CD4-positive, alpha-beta T cell (primary cell): Measurements from ENCODE around the gene DHRS1. TPM values are rescaled to one million over a fixed set of nuclear protein-coding genes. Genes with fewer than 3 reads are reported as not detected.

Experiments used
- ATAC-seq: fragments of 200-7000 bp; cut with Tn5 transposase; one replicate; pipeline ENCODE4 v1.10.0; 2022; ENCODE audit warnings: mild to moderate bottlenecking; ENCODE audit not compliant: poor library complexity
- CTCF ChIA-PET: fragments of 350-600 bp; sonication (Branson Sonifier 250); formaldehyde crosslinking; loops from one replicate; lab custom pipeline; 2021; ENCODE audit warnings: antibody characterized with exemption, inconsistent platforms; lab: Charles Lee
- POLR2A ChIA-PET: fragments of 350-600 bp; sonication (Branson Sonifier 250); formaldehyde crosslinking; loops from one replicate; lab custom pipeline; 2021; ENCODE audit warnings: antibody characterized with exemption, inconsistent platforms; lab: Charles Lee
- DNase-seq, 14 experiments: peaks; one replicate each; pipeline ENCODE4 v3.0.0-alpha.2; 2013 to 2020; ENCODE audit warnings: mixed read lengths in 2 of 14
- H3K27ac ChIP-seq, 2 donors: one replicate each; pipeline versions ENCODE4 v1.5.1 to v1.7.0; 2013; ENCODE audit warnings: low read length in 2 of 2, low read depth in 1 of 2, mild to moderate bottlenecking in 1 of 2
- H3K27me3 ChIP-seq, 2 experiments: 1 replicate in 1 of 2; 2 replicates in 1 of 2; pipeline versions ENCODE4 v1.6.1 to v1.7.0; 2013; ENCODE audit warnings: low read length in 2 of 2, control low read depth in 1 of 2, mild to moderate bottlenecking in 1 of 2, moderate library complexity in 1 of 2; ENCODE audit not compliant: insufficient read depth in 2 of 2, control insufficient read depth in 1 of 2
- H3K36me3 ChIP-seq: one replicate; pipeline ENCODE4 v1.6.1; 2013; ENCODE audit warnings: low read length, control low read depth; ENCODE audit not compliant: insufficient read depth
- H3K4me1 ChIP-seq: one replicate; pipeline ENCODE4 v1.6.1; 2013; ENCODE audit warnings: low read length, control low read depth; ENCODE audit not compliant: insufficient read depth
- H3K4me3 ChIP-seq: one replicate; pipeline ENCODE4 v1.5.1; 2013; ENCODE audit warnings: mild to moderate bottlenecking, low read length, moderate library complexity
- H3K9me3 ChIP-seq, 2 experiments: 1 replicate in 1 of 2; 2 replicates in 1 of 2; pipeline versions ENCODE4 v1.6.1 to v1.7.0; 2013; ENCODE audit warnings: low read length in 2 of 2, mild to moderate bottlenecking in 2 of 2, control low read depth in 1 of 2, moderate library complexity in 1 of 2; ENCODE audit not compliant: control insufficient read depth in 1 of 2, insufficient read depth in 1 of 2
- H3K27ac Mint-ChIP-seq: one replicate; pipeline ENCODE4 v1.8.0; 2020; ENCODE audit warnings: mixed read lengths
- H3K27me3 Mint-ChIP-seq: one replicate; pipeline ENCODE4 v1.8.0; 2021; ENCODE audit warnings: mixed read lengths
- H3K36me3 Mint-ChIP-seq: one replicate; pipeline ENCODE4 v1.8.0; 2021; ENCODE audit warnings: low read depth, mixed read lengths
- H3K4me1 Mint-ChIP-seq: one replicate; pipeline ENCODE4 v1.8.0; 2021; ENCODE audit warnings: low read depth, mixed read lengths
- H3K4me3 Mint-ChIP-seq: one replicate; pipeline ENCODE4 v1.8.0; 2020; ENCODE audit warnings: mild to moderate bottlenecking, mixed read lengths
- H3K9me3 Mint-ChIP-seq: one replicate; pipeline ENCODE4 v1.8.0; 2020; ENCODE audit warnings: mixed read lengths
- intact Hi-C, 2 experiments: fragments of 100-400 bp; cut with DNase I in 1 of 2; cut with micrococcal nuclease in 1 of 2; formaldehyde crosslinking; loops; one replicate each; pipeline versions ENCODE4 v1.15.1 to v1.9.0; 2023 to 2025; cut with DNase I, micrococcal nuclease
- total RNA-seq, 174 experiments: library from RNA in 2 of 174; stranded (reverse) in 2 of 174; gene quantifications; one replicate each; pipeline ENCODE4 v1.2.3 and lab custom pipeline; 2021 to 2026
- TF ChIP-seq, protein P1 (sequence below): fragments of 200-600 bp; IDR thresholded peaks from one replicate; pipeline ENCODE4 v1.8.0; 2022; ENCODE audit warnings: antibody characterized with exemption, mild to moderate bottlenecking

The DHRS1 gene
- total RNA-seq, 2 experiments from 2014 or later, result 21.5 to 23.5 TPM

GRCh38 chr14:24317141-24317928 is 17.8 kb upstream of the DHRS1 start:
- POLR2A ChIA-PET, result no interaction called here

GRCh38 chr14:24316597-24316950 is 17.0 kb upstream of the DHRS1 start:
- Histone ChIP-seq H3K36me3 (peaks cover 7% of the 10 kb centered on the region), H3K9me3 (no peaks in the 10 kb centered on the region), H3K27me3 (no peaks in the 10 kb centered on the region), H3K4me1 (peaks cover 51% of the 10 kb centered on the region), H3K4me3 (no peak overlapping the region), H3K27ac (no peak overlapping the region)
- peaks cover 6% of the 10 kb centered on the region for H3K27me3 Mint-ChIP-seq
- no peak overlapping the region for H3K4me3 Mint-ChIP-seq
- H3K36me3 Mint-ChIP-seq, result no peaks in the 10 kb centered on the region
- no peak overlapping the region for H3K27ac Mint-ChIP-seq
- no peak for DNase-seq
- ChIA-PET CTCF (no interaction called here), POLR2A (no interaction called here)
- peaks cover 49% of the 10 kb centered on the region for H3K4me1 Mint-ChIP-seq
- TF ChIP-seq, protein P1, sequence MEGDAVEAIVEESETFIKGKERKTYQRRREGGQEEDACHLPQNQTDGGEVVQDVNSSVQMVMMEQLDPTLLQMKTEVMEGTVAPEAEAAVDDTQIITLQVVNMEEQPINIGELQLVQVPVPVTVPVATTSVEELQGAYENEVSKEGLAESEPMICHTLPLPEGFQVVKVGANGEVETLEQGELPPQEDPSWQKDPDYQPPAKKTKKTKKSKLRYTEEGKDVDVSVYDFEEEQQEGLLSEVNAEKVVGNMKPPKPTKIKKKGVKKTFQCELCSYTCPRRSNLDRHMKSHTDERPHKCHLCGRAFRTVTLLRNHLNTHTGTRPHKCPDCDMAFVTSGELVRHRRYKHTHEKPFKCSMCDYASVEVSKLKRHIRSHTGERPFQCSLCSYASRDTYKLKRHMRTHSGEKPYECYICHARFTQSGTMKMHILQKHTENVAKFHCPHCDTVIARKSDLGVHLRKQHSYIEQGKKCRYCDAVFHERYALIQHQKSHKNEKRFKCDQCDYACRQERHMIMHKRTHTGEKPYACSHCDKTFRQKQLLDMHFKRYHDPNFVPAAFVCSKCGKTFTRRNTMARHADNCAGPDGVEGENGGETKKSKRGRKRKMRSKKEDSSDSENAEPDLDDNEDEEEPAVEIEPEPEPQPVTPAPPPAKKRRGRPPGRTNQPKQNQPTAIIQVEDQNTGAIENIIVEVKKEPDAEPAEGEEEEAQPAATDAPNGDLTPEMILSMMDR, result no peak
- intact Hi-C loops, result no loop called here
- no peaks in the 10 kb centered on the region for H3K9me3 Mint-ChIP-seq
- ATAC-seq, result no peak

More at GRCh38 chr14:24317141-24317928, 17.8 kb upstream of the DHRS1 start:
- Histone ChIP-seq H3K4me3 (no peak overlapping the region), H3K4me1 (peaks cover 43% of the 10 kb centered on the region), H3K27ac (no peak overlapping the region), H3K9me3 (no peaks in the 10 kb centered on the region), H3K27me3 (no peaks in the 10 kb centered on the region), H3K36me3 (peaks cover 7% of the 10 kb centered on the region)
- H3K4me1 Mint-ChIP-seq, result peaks cover 41% of the 10 kb centered on the region
- CTCF ChIA-PET, result interaction anchor here (1.2 to 1.4 kb wide), 2 partner anchors 9 to 16 kb away, joined by 5 to 10 read pairs; partner anchors contain the start of gene CIDEB
- ATAC-seq, result no peak
- intact Hi-C loops, result no loop called here
- TF ChIP-seq, protein P1, result no peak
- no peaks in the 10 kb centered on the region for H3K9me3 Mint-ChIP-seq
- H3K4me3 Mint-ChIP-seq, result no peak overlapping the region
- peaks cover 6% of the 10 kb centered on the region for H3K27me3 Mint-ChIP-seq
- H3K27ac Mint-ChIP-seq, result no peak overlapping the region
- DNase-seq, result no peak
- H3K36me3 Mint-ChIP-seq, result no peaks in the 10 kb centered on the region

DNA sequence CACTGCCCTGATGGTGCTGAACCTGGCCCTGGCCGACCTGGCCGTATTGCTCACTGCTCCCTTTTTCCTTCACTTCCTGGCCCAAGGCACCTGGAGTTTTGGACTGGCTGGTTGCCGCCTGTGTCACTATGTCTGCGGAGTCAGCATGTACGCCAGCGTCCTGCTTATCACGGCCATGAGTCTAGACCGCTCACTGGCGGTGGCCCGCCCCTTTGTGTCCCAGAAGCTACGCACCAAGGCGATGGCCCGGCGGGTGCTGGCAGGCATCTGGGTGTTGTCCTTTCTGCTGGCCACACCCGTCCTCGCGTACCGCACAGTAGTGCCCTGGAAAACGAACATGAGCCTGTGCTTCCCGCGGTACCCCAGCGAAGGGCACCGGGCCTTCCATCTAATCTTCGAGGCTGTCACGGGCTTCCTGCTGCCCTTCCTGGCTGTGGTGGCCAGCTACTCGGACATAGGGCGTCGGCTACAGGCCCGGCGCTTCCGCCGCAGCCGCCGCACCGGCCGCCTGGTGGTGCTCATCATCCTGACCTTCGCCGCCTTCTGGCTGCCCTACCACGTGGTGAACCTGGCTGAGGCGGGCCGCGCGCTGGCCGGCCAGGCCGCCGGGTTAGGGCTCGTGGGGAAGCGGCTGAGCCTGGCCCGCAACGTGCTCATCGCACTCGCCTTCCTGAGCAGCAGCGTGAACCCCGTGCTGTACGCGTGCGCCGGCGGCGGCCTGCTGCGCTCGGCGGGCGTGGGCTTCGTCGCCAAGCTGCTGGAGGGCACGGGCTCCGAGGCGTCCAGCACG is 16.4 kb upstream of the DHRS1 start:
- ATAC-seq (no peak), DNase-seq (no peak)
- Histone ChIP-seq H3K4me3 (no peak overlapping the region), H3K27me3 (no peaks in the 10 kb centered on the region), H3K9me3 (no peaks in the 10 kb centered on the region), H3K36me3 (peaks cover 7% of the 10 kb centered on the region), H3K4me1 (peaks cover 55% of the 10 kb centered on the region), H3K27ac (no peak overlapping the region)
- intact Hi-C loops, result no loop called here
- no peaks in the 10 kb centered on the region for H3K9me3 Mint-ChIP-seq
- H3K4me3 Mint-ChIP-seq, result peak overlapping the region; percentile 38
- ChIA-PET CTCF (no interaction called here), POLR2A (no interaction called here)
- H3K4me1 Mint-ChIP-seq, result peaks cover 52% of the 10 kb centered on the region
- H3K36me3 Mint-ChIP-seq, result no peaks in the 10 kb centered on the region
- TF ChIP-seq, protein P1, result no peak
- H3K27me3 Mint-ChIP-seq, result peaks cover 6% of the 10 kb centered on the region
- peak overlapping the region; percentile 76 for H3K27ac Mint-ChIP-seq
